Measurements from ENCODE around the gene ABLIM2. TPM values are rescaled to one million over a fixed set of nuclear protein-coding genes. Genes with fewer than 3 reads are reported as not detected.

ABLIM2 gene
- total RNA-seq, 1 experiment from 2014 or later: 6.1 TPM

GRCh38 chr4:8103421-8104390 lies 54.9 kb downstream of the ABLIM2 start (continued):
- TF ChIP-seq, protein P1, sequence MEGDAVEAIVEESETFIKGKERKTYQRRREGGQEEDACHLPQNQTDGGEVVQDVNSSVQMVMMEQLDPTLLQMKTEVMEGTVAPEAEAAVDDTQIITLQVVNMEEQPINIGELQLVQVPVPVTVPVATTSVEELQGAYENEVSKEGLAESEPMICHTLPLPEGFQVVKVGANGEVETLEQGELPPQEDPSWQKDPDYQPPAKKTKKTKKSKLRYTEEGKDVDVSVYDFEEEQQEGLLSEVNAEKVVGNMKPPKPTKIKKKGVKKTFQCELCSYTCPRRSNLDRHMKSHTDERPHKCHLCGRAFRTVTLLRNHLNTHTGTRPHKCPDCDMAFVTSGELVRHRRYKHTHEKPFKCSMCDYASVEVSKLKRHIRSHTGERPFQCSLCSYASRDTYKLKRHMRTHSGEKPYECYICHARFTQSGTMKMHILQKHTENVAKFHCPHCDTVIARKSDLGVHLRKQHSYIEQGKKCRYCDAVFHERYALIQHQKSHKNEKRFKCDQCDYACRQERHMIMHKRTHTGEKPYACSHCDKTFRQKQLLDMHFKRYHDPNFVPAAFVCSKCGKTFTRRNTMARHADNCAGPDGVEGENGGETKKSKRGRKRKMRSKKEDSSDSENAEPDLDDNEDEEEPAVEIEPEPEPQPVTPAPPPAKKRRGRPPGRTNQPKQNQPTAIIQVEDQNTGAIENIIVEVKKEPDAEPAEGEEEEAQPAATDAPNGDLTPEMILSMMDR (IDR thresholded peaks at IDR 0.05 in 2 of 3, conservative IDR thresholded peaks at IDR 0.05 in 1 of 3; ENCODE audit: borderline replicate concordance in 1 of 3, insufficient read depth in 1 of 3, low read depth in 2 of 3, low read length in 2 of 3): no peak
- TF ChIP-seq CBX3 (IDR thresholded peaks at IDR 0.05; ENCODE audit: low read depth) (no peak), ZNF274 (IDR thresholded peaks at IDR 0.05; ENCODE audit: low read depth, low read length) (no peak), CEBPB (IDR thresholded peaks at IDR 0.05; ENCODE audit: low read depth) (no peak), JUND (IDR thresholded peaks at IDR 0.05) (no peak), EZH2 (IDR thresholded peaks at IDR 0.05) (no peak), EZH2phosphoT487 (IDR thresholded peaks at IDR 0.05; ENCODE audit: borderline replicate concordance) (no peak), ATF3 (IDR thresholded peaks at IDR 0.05) (no peak), POLR2A (IDR thresholded peaks at IDR 0.05; ENCODE audit: borderline replicate concordance, extremely low read depth, insufficient read depth, insufficient read length) (no peak), FOSL1 (IDR thresholded peaks at IDR 0.05; ENCODE audit: low read depth) (no peak), YY1 (IDR thresholded peaks at IDR 0.05; ENCODE audit: extremely low read depth, insufficient replicate concordance, low read depth, low read length) (no peak)
- TF ChIP-seq, protein P2, sequence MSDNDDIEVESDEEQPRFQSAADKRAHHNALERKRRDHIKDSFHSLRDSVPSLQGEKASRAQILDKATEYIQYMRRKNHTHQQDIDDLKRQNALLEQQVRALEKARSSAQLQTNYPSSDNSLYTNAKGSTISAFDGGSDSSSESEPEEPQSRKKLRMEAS (IDR thresholded peaks at IDR 0.05): no peak

GRCh38 chr4:8102831-8103230 lies 55.8 kb downstream of the ABLIM2 start:
- Histone ChIP-seq H3K27ac (ENCODE audit: low read depth, low read length) (no peak overlapping the region), H3K9ac (ENCODE audit: low read length) (no peak overlapping the region), H2AFZ (ENCODE audit: low read depth, low read length, poor library complexity, severe bottlenecking) (no peak overlapping the region), H3K27me3 (ENCODE audit: insufficient read depth, low read length) (no peaks in the 10 kb centered on the region), H4K20me1 (ENCODE audit: insufficient read depth) (no peaks in the 10 kb centered on the region), H3K4me2 (ENCODE audit: low read length) (no peak overlapping the region), H3K4me1 (ENCODE audit: control insufficient read depth in 1 of 2, insufficient read depth in 2 of 2, low read length in 2 of 2) (peaks cover 7 to 9% of the 10 kb centered on the region in 2 experiments; a peak in 2 of 4 replicates), H3K79me2 (ENCODE audit: insufficient read depth, low read length) (no peaks in the 10 kb centered on the region), H3K4me3 (replicated peaks in 1 of 2; ENCODE audit: low read depth in 1 of 2, low read length in 2 of 2) (no peak overlapping the region), H3K36me3 (ENCODE audit: control insufficient read depth in 1 of 2, insufficient read depth in 2 of 2, low read length in 2 of 2) (no peaks in the 10 kb centered on the region), H3K9me3 (ENCODE audit: control insufficient read depth in 1 of 2, insufficient read depth in 1 of 2, low read depth in 1 of 2, low read length in 2 of 2) (no peaks in the 10 kb centered on the region), H3K9me2 (ENCODE audit: insufficient read depth) (no peaks in the 10 kb centered on the region)
- ChIA-PET CTCF (no interaction called here), POLR2A (no interaction called here), RAD21 (ENCODE audit: low non-redundant PET in 1 of 2, low total read pairs in 2 of 2, uncharacterized antibody in 2 of 2, unreplicated experiment in 2 of 2) (no interaction called here)
- intact Hi-C loops (cut with micrococcal nuclease): no loop called here
- DNase-seq (ENCODE audit: low read depth, low spot score): no peak
- BruUV-seq (replicated peaks): no TSS peak
- ATAC-seq: no peak
- TF ChIP-seq ATF3 (IDR thresholded peaks at IDR 0.05) (no peak), CBX3 (IDR thresholded peaks at IDR 0.05; ENCODE audit: low read depth) (no peak), ZFX (IDR thresholded peaks at IDR 0.05) (no peak), ZNF274 (IDR thresholded peaks at IDR 0.05; ENCODE audit: low read depth, low read length) (no peak)
